Measurements from ENCODE around the gene GRK2. TPM values are rescaled to one million over a fixed set of nuclear protein-coding genes. Genes with fewer than 3 reads are reported as not detected.

Gene GRK2
- total RNA-seq, 1 donor from 2014 or later: 92.7 TPM

- H3K4me1 Mint-ChIP-seq (ENCODE audit: unreplicated experiment): peaks cover 47% of the 10 kb centered on the region
- peak overlapping the region; percentile 88 for H3K27ac Mint-ChIP-seq (ENCODE audit: unreplicated experiment)
- peak overlapping the region; percentile 94 for H3K4me3 Mint-ChIP-seq (ENCODE audit: unreplicated experiment)
- TF ChIP-seq CTCF (IDR thresholded peaks at IDR 0.05; ENCODE audit: unreplicated experiment): no peak
- peaks cover 18% of the 10 kb centered on the region for H3K27me3 Mint-ChIP-seq (ENCODE audit: unreplicated experiment)
- no peak for DNase-seq (ENCODE audit: low spot score)
- peaks cover 9% of the 10 kb centered on the region for H3K36me3 Mint-ChIP-seq (ENCODE audit: low read depth, unreplicated experiment)
- H3K9me3 Mint-ChIP-seq (ENCODE audit: unreplicated experiment): no peaks in the 10 kb centered on the region
These were observed 1.2 kb upstream of the GRK2 start for GRCh38 chr11:67264877-67265632.

- peaks cover 13% of the 10 kb centered on the region for H3K36me3 Mint-ChIP-seq (ENCODE audit: low read depth, unreplicated experiment)
- H3K27me3 Mint-ChIP-seq (ENCODE audit: unreplicated experiment): peaks cover 24% of the 10 kb centered on the region
- TF ChIP-seq CTCF (IDR thresholded peaks at IDR 0.05; ENCODE audit: unreplicated experiment): peak; percentile 67
- H3K9me3 Mint-ChIP-seq (ENCODE audit: unreplicated experiment): no peaks in the 10 kb centered on the region
- H3K4me3 Mint-ChIP-seq (ENCODE audit: unreplicated experiment): peak overlapping the region; percentile 94
- H3K27ac Mint-ChIP-seq (ENCODE audit: unreplicated experiment): peak overlapping the region; percentile 88
- DNase-seq (ENCODE audit: low spot score): peak; percentile 92
- H3K4me1 Mint-ChIP-seq (ENCODE audit: unreplicated experiment): peaks cover 55% of the 10 kb centered on the region
These were observed 432 bp upstream of the GRK2 start for GRCh38 chr11:67265633-67266448.

GRCh38 chr11:67267188-67268080 is 1.2 kb downstream of the GRK2 start:
- Mint-ChIP-seq H3K4me3 (ENCODE audit: unreplicated experiment) (peak overlapping the region; percentile 98), H3K4me1 (ENCODE audit: unreplicated experiment) (peaks cover 62% of the 10 kb centered on the region), H3K9me3 (ENCODE audit: unreplicated experiment) (no peaks in the 10 kb centered on the region), H3K27me3 (ENCODE audit: unreplicated experiment) (peaks cover 24% of the 10 kb centered on the region), H3K27ac (ENCODE audit: unreplicated experiment) (peak overlapping the region; percentile 72), H3K36me3 (ENCODE audit: low read depth, unreplicated experiment) (peaks cover 13% of the 10 kb centered on the region)
- no peak for TF ChIP-seq CTCF (IDR thresholded peaks at IDR 0.05; ENCODE audit: unreplicated experiment)
- no peak for DNase-seq (ENCODE audit: low spot score)

- H3K9me3 Mint-ChIP-seq (ENCODE audit: unreplicated experiment): no peaks in the 10 kb centered on the region
- H3K36me3 Mint-ChIP-seq (ENCODE audit: low read depth, unreplicated experiment): peaks cover 13% of the 10 kb centered on the region
- H3K27ac Mint-ChIP-seq (ENCODE audit: unreplicated experiment): peak overlapping the region; percentile 40
These were observed 2.0 kb downstream of the GRK2 start for GRCh38 chr11:67268081-67268961.

More at GRCh38 chr11:67268081-67268961, 2.0 kb downstream of the GRK2 start:
- no peak for DNase-seq (ENCODE audit: low spot score)
- no peak for TF ChIP-seq CTCF (IDR thresholded peaks at IDR 0.05; ENCODE audit: unreplicated experiment)
- Mint-ChIP-seq H3K27me3 (ENCODE audit: unreplicated experiment) (peaks cover 22% of the 10 kb centered on the region), H3K4me3 (ENCODE audit: unreplicated experiment) (peak overlapping the region; percentile 89), H3K4me1 (ENCODE audit: unreplicated experiment) (peaks cover 53% of the 10 kb centered on the region)

Data from endothelial cell (in vitro differentiated cells).